Measurements from ENCODE around the gene RHPN2. TPM values are rescaled to one million over a fixed set of nuclear protein-coding genes. Genes with fewer than 3 reads are reported as not detected.
"Not testable (repeated sequence)": the region's sequence is repeated elsewhere in the genome, so short reads cannot be mapped to it uniquely, and the experiment has no call there.

Gene RHPN2
- polyA plus RNA-seq, 4 donors, result 17.5 to 22.3 (median 18.5) TPM

DNA sequence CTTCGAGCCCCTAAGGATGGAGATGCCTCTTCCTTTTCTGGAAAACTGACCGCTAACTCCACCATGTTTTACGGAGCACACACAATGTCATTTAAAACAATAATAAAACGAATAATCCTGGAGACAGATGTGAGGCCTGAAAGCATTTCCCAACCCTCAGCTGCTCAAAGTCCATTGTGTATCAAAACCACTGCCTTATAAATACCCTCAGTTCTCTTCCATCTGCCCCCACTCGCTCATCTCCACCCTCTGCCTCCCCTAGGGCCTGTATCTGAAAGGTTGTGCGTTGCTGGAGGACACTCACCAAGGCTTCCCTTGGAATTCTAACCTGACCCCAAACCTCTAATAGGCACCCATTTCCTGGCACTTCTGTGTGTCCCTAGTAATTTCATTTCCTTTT lies 82.2 kb downstream of the RHPN2 start:
- DNase-seq (ENCODE audit: low read depth in 4 of 4, low spot score in 2 of 4), result not testable (repeated sequence)

DNA sequence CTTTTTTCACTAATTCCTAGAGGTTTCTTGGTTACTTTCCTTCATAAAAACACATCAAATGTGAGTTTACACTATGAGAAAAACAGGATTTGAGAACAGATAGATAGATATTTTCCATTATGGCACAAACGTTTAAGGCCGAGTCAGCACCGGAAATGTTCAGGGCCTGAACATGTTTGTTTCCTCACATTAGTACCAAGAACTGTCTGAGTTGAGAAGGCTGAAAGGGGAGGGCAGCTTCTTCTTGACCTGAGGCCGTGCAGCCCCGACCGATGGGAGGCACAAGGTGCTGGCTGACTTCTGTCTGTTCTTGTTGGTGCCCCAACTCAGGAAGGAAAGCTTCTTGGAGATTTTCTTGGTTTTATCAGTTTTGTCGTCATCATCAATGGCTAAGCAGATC lies 84.9 kb downstream of the RHPN2 start:
- DNase-seq (ENCODE audit: low read depth in 4 of 4, low spot score in 2 of 4), result not testable (repeated sequence)

DNA sequence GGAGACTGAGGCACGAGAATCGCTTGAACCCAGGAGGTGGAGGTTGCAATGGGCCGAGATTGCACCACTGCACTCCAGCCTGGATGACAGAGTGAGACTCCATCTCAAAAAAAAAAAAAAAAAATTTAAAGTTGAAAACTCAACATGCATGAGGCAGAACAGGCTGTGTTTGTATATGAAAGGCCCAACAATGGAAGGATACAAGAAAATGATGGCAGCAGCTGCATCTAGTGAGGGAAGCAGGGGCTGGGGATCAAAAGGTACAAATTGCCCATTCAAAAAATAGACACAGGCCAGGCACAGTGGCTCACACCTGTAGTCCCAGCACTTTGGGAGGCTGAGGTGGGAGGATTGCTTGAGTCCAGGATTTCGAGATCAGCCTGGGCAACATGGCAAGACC lies 86.9 kb downstream of the RHPN2 start:
- DNase-seq (ENCODE audit: low read depth in 4 of 4, low spot score in 2 of 4), result not testable (repeated sequence)

DNA sequence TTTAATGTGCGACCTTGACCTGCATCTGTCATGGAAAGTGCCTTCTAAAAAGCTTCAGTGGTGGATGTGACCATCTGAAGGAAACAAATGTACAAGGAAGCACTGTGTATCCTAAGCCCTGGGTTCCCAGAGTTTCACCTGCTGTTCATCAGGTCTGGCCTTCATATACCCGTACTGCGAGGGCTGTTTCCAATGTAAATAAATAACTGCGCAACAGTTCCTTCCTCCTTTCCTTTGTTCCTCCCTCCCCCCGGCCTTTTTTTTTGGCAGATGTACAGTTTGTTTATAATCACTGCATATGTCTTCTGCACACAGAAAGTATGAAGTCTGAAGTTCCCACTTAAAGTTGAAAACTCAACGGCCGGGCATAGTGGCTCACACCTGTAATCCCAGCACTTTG lies 87.4 kb downstream of the RHPN2 start:
- no peak for DNase-seq (ENCODE audit: low read depth in 4 of 4, low spot score in 2 of 4)

DNA sequence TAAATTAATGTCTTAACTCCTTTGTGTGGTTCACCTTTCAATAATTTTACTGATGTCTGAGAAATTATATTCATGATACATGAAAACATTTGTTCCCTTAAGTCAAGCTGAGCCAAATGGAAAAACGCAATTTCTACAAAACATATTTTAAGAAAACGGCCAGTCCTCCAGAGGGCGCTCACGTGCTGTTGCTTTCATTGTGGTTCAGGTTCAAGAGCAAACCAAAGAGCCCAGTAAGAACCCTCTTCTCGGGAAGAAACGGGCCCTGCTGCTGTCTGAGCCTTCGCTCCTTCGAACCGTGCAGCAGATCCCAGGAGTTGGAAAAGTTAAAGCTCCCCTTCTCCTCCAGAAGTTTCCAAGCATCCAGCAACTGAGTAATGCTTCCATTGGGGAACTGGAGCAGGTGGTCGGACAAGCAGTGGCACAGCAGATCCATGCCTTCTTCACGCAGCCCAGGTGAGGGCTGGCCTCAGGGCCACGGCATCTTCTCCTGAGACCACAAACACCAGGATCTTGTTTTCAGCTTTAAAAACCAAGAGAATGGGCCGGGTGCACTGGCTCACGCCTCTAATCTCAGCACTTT lies 88.4 kb downstream of the RHPN2 start:
- peak; percentile 16 to 48 (median 30) for DNase-seq (ENCODE audit: low read depth in 4 of 4, low spot score in 2 of 4)

DNA sequence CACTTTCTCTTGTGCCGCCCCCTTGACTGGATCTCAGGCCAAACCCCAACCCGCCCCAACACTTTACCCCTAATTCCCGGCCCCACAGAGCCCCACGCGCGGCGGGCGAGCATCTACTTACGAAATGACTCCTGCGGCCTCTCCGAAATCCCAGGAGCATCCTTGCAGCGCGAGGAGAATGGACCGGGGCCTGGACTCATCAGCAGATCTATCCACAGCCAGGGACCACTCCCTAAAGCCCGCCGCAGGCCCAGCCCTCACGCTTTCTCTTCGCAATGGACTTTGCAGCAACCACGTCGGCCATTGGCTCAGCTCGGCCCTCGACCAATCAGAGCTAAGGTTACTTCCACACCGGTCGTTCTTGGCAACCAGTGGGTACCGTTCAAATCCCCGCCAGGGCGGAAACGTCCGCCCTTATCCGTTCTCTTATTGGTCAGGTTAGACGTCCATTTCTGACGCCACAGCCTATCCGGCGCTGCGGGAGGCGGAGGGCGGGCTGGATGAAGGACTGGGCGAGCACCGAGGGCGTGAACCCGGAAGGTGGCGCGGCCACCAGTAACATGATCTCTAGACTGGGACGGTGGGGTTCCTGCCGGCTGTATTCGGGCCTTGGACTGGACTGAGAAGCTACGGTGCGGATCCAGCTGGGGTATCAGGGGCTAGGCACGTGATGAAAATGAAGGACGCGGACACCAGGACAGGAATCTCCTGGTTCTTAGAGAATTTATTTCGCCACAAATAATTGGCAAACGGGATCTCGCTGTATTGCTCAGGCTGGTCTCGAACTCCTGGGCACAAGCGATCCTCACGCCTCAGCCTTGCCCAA lies 92.8 kb downstream of the RHPN2 start, which contains the start of the genes CEP89 and FAAP24:
CEP89 (minus strand) TSS at position 244 of the 826 bp plus-strand sequence; CDS start at position 160, 84 bp downstream.
FAAP24 (plus strand) TSS at position 528 of the 826 bp plus-strand sequence. CDS start 955 bp downstream, outside the sequence.
- peak; percentile 98 to 99 (median 99) for DNase-seq (ENCODE audit: low read depth in 4 of 4, low spot score in 2 of 4)

DNA sequence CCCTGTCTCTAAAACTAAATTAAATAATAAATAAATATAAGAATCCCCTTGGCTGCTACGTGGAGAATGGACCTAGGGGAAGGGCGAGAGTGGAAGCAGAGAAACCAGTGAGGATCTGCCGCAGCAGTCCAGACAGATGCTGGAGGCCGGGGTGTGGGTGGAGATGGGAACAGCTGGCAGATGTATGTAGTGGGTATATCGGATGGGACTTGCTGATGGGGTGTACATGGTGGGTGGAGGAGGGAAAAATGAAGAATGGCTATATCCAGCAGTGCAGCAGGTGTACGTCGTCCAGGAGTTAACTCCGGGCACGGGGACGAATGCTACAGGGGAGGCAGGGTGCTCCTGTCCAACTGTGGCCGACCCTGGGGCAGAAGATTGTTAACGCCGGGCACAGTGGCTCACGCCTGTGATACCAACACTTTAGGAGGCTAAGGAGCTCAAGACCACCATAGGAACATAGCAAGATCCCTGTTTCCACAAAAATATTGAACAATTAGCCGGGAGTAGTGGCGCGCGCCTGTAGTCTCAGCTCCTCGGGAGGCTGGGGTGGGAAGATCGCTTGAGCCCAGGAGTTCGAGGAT lies 93.6 kb downstream of the RHPN2 start:
- no peak for DNase-seq (ENCODE audit: low read depth in 4 of 4, low spot score in 2 of 4)

DNA sequence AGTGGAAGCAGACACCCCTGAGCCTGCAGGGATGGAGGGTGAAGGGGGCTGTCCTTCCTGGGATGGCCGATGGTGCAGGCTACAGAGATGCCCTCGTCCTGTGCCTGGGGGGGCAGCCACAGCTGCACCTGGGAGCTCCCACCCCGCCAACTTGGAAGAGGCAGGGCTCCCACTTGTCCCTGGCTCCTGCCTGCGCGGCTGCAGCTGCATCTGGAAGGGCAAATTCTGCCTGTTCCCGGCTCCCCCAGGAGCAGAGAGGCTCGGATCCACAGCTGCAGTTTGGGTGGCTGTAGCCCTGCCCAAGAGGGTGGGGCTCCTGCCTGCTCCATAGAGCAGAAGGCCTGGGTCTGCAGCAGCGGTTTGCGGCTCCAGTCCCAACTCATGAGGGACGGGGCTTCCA lies 95.1 kb downstream of the RHPN2 start:
- no peak for DNase-seq (ENCODE audit: low read depth in 4 of 4, low spot score in 2 of 4)

DNA sequence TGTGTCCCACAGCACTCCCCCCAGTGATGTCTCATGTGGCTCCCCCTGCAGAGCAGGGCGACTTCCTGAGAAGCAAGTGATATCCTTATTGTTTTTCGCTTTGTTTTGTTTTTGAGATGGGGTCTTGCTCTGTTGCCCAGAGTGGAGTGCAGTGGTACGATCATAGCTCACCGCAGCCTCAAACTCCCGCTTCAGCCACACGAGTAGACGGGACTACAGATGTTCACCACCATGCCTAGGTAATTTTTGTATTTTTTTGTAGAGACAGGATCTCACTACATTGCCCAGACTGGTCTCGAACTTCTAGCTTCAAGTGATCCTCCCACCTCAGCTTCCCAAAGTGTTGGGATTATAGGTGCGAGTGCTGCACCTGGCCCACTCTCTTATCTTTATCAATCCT lies 97.9 kb downstream of the RHPN2 start:
- no peak for DNase-seq (ENCODE audit: low read depth in 4 of 4, low spot score in 2 of 4)

DNA sequence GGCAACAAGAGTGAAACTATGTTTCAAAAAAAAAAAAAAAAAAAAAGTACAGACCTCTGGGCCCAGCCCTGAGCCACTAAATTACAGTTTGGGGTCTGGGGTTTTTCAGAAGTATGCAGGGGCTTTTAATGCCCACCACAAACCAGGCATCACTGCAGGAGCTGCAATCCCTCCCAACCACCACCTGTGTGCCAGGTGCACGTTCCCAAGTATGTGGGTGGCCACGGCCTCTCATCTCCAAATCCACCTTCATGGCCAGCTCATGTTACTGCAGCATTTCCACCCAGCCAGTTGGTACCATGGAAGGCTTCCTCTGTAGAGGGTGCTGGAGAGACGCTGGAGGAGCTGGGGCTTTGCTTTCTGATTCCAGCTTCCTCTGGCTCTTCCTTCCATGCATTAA lies 119.4 kb downstream of the RHPN2 start:
- DNase-seq (ENCODE audit: low read depth in 4 of 4, low spot score in 2 of 4), result no peak

DNA sequence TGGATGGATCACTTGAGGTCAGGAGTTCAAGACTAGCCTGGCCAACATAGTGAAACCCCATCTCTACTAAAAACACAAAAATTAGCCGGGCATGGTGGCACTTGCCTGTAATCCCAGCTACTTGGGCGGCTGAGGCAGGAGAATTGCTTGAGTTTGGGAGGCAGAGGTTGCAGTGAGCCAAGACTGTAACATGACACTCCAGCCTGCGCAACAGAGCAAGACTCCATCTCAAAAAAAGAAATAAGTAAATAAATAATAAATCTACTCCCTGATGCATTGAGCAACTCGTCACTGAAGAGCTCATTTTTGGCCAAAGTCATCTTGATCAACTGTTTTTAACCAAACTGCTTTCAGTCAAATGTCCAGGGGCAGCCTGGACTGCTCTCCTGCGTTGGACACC lies 123.4 kb downstream of the RHPN2 start:
- DNase-seq (ENCODE audit: low read depth in 4 of 4, low spot score in 2 of 4), result not testable (repeated sequence)

DNA sequence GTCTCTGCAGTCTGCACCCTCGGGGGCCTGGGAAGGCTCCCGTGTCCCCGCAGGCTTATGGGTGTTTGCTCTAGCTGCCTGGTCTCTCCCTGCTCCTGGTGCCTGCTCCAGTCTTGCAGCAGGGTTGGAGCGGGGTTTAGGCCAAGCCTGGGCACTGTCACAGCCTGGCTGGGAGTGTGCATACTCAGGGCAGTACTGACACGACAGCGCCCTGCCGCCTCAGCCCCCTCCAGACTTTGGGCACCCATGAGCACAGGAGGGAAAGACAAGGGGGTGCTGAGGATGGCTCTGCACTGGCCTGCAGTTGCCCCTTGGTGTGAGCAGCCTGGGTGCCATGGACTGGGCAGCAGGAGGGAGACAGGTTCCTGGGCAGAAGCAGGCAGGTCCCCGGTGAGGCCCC lies 128.6 kb downstream of the RHPN2 start:
- DNase-seq (ENCODE audit: low read depth in 4 of 4, low spot score in 2 of 4), result no peak

DNA sequence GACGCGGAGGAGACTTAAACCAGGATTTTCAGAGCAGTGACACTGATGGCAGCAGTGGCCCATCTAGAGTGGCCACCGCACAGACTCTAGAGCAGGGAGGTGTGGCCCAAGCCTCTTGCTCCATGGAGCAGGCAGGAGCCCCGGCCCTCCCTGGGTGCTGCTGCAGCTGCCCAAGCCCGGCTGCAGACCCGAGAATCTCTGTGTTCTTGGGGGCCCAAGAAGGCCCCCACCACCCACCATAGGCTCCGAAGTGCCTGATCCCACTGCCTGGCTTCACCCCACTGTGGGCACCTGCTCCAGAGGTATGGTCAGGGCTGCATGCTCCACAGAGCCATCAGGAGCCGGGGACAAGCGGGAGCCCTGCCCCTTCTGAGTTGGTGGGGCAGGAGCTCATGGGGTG lies 129.1 kb downstream of the RHPN2 start:
- no peak for DNase-seq (ENCODE audit: low read depth in 4 of 4, low spot score in 2 of 4)

DNA sequence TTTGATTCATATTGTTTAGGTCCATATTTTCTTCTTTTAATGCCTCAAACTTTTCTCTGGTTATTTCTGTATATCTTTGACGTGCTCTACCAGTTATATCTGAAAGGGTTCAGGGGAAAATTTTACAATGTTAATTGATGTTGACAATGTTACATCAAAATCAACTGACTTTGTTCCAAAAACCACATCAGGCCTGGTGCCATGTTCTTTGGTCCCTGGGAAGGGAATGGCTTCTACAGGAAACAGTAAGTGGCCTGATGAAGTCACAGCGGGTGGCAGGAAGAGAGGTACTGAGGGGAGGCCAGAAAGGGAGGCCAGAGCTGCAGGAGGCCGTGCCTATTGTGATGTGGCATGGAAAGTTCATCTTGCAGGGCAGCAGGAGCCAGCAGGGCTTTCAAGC lies 131.1 kb downstream of the RHPN2 start:
- DNase-seq (ENCODE audit: low read depth in 4 of 4, low spot score in 2 of 4), result no peak

DNA sequence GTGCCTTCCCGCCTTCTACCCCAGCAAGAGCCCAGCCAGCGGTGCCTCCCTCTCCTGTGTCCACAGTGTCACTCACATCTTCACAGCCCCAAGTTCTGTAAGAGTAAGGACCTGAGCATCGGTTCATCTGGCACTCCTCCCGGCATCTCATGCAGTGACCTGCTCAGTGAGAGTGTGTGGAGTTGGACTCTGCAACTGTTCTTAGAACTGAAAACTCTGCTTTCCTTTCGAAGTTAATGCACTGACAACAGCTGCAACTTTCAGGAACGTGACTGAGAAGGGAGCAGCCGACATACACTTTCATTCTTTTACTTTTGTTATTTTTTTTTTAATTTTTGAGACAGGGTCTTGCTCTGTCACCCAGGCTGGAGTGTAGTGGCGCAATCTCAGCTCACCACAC lies 134.1 kb downstream of the RHPN2 start:
- no peak for DNase-seq (ENCODE audit: low read depth in 4 of 4, low spot score in 2 of 4)

DNA sequence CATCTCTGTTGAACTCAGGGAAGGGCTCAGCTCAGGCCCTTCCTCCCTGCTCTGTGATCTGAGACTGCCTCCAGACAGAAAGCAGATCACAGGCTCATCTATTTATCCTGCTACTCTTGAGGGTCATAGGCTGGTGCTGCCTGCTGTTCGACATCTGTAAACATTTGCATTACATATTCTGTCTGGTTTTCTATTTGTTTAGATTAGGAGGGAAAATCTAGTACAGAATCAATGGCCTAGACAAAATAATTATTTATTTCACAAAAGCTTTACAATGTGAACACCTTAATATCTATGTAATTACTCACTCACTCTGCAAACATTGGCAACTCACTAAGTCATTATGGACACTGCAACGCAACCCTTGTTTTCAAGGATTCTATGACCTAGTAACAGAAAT lies 135.9 kb downstream of the RHPN2 start:
- DNase-seq (ENCODE audit: low read depth in 4 of 4, low spot score in 2 of 4), result no peak

Other genes starting within 250 kb of the RHPN2 start
- gene SLC7A9, start 195.1 kb downstream of the RHPN2 start, polyA plus RNA-seq (ENCODE audit: insufficient read length in 4 of 4), result 10 to 100 TPM; 12.7 to 15.1 (median 14.8) TPM
- 10 to 100 TPM; 29.0 to 35.9 (median 32.6) TPM for gene CEP89, start 92.9 kb downstream of the RHPN2 start, polyA plus RNA-seq (ENCODE audit: insufficient read length in 4 of 4)
- 1 to 10 TPM; 2.9 to 3.3 (median 3.1) TPM for gene FAAP24, start 92.6 kb downstream of the RHPN2 start, polyA plus RNA-seq (ENCODE audit: insufficient read length in 4 of 4)
- gene GPATCH1, start 16.3 kb upstream of the RHPN2 start, polyA plus RNA-seq (ENCODE audit: insufficient read length in 4 of 4), result 10 to 100 TPM; 12.3 to 17.9 (median 15.0) TPM
- 1 to 10 TPM; 1.2 to 2.1 (median 1.6) TPM for gene WDR88, start 67.2 kb upstream of the RHPN2 start, polyA plus RNA-seq (ENCODE audit: insufficient read length in 4 of 4)
- 10 to 100 TPM; 19.3 to 33.8 (median 27.8) TPM for gene LRP3, start 129.4 kb upstream of the RHPN2 start, polyA plus RNA-seq (ENCODE audit: insufficient read length in 4 of 4)
- under 1 TPM; 0.17 to 0.44 (median 0.42) TPM for gene SLC7A10, start 161.0 kb upstream of the RHPN2 start, polyA plus RNA-seq (ENCODE audit: insufficient read length in 4 of 4)
- gene CEBPA, start 237.6 kb upstream of the RHPN2 start, polyA plus RNA-seq (ENCODE audit: insufficient read length in 4 of 4), result 1 to 10 TPM; 3.3 to 5.3 (median 3.9) TPM

Measured in left renal cortex interstitium (tissue), 4 donors.